Nucleus accumbens (tissue), 56 donors: ENCODE measurements around the gene RYR2.
"Not testable (repeated sequence)": the region's sequence is repeated elsewhere in the genome, so short reads cannot be mapped to it uniquely, and the experiment has no call there.

ENCODE experiments used
- DNase-seq, 56 donors: peaks; one replicate each; lab custom pipeline; 2025; lab: John Stamatoyannopoulos, UW

Gene RYR2

DNA sequence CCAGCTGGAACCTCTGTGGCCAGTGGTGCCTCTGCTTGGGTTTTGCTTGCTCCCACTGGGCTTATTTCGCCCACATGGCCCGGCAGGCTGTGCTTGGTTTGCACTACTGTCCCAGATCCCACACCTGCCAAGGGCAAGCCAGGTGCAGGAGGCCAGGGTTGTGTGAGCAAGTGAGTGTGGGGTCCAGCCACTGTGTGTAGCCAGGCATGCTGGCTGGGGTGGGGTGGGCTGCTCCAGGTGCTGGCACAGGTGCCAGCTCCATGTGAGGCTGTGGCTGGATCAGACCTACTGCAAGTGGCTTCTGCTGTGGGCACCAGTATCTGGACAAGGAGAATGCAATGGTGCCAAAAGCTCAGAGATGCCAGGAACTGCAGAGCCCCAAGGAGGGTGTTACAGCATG lies 28.5 kb downstream of the RYR2 start:
- no peak for DNase-seq

DNA sequence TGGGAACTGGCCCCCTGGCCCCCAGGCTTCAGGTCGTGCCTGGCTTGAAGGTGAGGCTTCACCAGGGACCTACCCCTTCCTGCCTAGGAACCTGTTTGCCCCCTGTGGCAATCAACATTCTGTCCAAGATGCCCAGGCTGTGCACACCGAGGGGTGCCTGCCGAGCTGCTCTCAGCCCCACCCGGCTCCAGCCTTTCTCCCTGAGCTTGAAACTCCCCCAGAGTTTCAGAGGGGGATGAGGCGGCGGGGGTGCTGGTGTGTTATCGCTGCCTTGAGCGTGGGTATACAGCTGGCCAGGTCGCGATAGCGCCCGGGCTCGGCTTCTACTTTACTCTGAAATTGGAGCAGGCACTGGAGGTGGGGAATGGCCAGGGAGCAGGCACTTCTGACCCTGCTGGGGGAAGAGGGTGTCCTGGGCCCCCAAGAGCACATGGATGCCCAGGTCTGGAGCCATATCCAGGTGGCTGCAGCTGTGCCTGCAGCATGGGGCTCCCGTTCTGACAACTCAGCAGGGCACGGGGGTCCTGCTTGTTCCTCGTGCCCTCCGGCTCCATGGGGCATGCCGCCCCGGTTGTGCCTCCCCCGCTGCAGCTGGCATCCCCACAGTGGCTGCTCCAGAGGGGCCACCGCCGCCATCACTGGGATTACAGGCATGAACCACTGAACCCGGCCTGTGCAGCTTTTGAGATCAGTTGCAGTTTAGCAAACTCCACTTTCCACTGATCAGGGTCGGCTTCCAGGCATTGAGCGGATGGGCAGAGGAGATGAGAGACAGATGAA lies 29.8 kb downstream of the RYR2 start:
- DNase-seq = no peak

DNA sequence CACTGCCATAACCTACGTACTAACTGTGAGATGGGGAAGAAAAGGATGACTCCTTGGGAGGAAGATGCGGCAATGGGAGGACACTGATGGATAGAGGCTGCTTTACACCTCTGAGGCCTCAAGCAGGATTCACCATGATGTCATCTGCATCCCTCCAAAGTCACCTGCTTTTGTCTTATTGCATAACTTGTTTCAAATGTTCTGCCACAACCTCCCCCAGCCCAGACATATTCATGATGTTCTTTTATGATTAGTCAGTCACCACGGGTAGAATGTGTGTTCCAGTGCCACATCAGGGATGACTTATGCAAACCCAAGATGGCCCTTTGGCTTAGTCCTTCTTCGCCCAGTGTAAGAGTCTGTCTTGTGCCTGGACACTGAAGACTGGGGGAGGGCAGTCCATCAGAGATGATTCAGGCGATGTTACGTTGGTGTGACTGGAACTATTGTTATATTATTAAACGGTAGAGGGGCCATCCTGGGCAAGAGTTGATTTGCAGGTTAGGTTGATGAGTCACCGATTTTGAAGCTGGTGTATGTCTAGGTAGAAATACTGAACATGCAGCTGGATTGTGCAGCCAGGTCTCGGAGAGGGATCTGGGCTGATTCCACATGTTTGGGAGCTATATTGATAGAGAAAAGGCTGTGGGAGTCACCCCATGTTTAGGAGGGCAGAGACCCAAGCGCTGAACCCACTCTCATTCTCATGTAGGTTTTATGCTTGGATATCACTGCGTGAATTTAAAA lies 32.6 kb downstream of the RYR2 start:
- peak in 1 of 56 donors; percentile 16 for DNase-seq

DNA sequence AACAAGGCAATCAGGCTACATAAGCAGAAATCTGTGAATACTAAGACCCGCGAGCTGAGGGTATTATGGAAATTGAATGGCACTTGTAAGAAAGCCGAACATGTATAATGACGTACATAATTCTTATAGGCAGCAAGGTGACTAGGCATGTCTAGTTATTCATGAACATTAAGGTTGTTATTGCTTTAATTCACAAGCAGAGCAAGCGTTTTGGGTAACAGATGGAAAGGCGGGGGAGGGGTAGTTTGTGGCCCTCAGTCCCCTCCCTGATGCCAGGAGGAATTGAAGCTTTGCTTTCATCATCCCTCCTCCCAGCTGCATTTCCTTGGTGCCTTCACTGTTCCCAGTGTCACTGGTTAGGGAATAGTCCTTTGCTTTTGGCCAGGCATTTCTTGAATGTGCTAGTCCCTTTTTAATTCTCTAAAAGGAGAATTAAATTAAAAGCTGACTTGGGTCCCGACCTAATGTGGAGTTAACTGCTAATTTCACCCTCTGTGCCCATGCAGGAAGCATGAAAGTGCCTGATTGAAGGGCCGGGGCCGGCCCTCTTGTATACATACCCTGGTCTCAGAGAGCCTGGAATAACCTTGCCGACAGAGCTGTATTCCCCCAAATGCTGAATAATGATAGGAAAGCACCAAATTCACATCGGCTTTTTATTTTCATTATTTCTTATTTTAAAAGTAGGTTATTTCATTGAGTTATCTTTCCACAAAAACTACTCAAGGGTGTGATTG lies 42.5 kb downstream of the RYR2 start:
- no peak for DNase-seq

DNA sequence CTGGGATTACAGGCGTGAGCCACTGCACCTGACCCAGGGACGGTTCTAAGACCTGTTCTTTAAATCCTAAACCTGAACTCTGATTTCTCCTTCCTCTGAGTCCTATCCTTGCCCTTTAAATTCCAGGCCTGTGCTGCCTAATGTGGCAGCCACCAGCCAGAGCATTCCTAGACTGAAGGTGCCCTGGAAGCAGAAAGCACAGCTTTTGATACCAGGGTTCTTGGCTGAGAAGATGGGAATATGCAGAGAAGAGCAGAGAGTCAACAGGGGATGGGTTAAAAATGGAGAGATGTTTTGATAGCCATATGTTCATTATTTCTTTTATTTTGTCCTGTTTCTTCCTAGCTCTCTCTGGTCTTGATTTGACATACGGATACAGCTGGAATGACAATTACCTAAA lies 49.7 kb downstream of the RYR2 start:
- DNase-seq = no peak

DNA sequence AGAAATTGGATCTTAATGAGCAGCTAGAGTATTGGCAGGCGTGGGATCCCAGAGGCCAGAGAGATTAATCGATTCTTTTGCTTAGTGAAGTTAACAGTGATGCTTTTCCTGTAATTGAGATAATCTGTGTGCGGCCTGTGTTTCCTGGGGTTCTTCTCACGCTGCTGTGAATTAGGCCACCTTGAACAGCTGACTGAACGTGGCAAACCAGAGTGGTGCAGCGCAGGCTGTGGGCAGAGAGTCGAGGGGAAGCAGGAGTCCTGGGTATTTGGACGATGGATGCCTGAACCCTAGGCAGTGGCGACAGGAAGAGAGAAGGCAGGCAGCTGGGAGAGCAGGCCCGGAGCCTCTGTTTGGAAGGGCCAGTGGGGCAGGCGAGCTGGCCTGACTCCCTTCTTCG lies 51.7 kb downstream of the RYR2 start:
- no peak for DNase-seq

DNA sequence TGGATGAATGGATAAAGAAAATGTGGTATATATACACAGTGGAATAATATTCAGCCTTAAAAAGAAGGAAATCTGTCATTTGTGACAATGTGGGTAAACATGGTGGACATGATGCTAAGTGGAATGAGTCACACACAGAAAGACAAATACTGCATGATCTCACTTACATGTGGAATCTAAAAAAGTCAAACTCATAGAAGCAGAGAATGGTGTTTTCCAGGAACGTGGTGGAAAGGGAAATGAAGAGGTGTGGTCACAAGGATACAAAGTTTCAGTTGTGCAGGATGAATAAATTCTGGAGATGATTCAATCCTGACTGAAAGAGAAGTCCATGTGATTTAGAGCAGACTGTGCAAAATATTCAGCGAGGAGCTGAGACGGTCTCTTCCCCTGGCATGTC lies 56.6 kb downstream of the RYR2 start:
- no peak for DNase-seq

DNA sequence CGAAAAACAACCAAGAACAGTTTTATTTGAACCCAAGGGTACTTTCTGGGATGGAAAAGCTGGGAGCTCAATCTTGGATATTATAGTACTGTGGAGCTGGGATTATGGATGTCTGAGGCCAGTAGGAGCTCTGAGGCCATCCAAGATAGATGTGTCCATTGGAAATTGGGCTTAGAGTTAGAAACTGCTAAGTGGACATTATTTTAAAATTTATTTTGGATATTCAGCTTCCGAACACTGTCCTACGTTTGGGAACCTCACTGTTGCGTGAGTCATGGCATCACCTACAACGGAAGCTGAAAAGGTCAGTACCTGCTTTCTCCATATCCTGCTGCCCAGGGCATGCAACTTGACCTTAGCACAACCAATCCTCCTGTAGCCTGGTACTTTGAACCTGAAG lies 61.0 kb downstream of the RYR2 start:
- no peak for DNase-seq

DNA sequence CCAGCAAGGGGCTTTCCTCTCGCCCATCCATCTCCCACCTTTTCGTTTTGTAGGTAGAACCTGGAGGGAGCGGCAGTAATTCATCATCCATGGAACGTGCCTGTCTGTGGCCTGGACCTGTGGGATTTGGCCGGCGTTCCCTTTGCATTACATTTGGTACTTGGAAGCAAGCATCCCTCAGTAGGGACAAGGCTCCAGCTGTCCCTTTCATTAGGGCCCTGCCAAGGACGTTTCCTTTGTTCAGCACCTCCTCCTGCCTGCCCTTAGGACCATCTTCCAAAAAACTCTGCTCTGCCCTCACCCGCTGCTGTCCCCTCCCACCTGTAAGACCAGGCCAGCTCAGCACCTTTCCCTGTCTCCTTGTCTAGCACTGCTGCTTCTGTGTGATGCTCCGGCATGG lies 62.1 kb downstream of the RYR2 start:
- no peak for DNase-seq

DNA sequence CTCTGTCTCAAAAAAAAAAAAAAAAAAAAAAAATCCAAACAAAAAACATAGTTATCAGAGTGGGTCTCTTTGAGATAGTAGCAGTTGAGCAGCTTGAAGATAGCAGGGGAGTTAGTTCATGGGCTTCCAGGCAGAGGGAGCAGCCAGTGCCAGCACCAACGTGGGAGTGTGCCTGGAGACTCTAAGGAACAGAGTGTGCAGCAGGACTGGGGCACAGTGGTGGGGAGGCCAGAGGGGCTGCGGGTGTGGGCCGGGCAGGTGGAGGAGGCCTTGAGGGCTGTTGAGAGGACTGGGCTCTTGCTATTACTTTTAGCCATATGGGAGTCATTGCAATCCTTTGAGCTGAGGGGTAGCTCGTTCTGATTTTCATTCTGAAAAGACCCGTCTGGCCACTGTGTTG lies 63.8 kb downstream of the RYR2 start:
- no peak for DNase-seq

DNA sequence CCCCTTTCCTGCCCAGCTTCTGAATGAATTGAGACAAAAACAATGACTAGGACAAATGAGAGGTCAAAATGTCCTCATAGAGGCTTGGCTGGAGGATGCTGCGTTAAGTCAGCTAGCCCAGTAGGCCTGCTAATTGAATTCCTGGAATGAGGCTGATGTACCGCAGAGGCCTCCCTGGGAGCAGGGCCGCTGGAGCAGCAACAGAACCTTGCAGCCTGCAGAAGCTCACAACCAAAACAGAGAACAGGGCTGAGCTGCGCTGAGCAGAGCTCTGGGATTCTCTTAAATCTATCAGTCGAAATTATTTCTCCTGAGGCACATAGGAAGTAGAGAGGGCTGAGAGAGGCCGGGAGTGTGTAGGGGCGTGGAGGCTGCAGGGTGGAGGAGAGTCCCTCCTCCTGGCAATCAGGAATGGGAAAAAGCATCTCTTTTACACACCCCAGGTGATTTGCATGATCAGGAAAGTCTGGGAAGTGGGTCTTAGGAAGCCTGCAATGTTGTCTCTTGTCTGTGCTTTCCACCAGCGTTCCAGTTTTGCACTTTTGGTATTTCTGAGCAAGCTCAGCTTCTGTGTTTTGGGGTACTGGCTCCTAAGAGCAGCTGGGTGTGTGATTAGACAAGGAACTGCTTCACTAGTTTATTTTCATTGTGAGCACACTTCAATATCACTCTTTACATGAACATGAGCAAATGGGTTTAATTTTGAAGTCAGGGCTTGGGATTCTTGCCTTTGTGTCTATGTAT lies 66.5 kb downstream of the RYR2 start:
- peak in 1 of 56 donors; percentile 4 for DNase-seq

DNA sequence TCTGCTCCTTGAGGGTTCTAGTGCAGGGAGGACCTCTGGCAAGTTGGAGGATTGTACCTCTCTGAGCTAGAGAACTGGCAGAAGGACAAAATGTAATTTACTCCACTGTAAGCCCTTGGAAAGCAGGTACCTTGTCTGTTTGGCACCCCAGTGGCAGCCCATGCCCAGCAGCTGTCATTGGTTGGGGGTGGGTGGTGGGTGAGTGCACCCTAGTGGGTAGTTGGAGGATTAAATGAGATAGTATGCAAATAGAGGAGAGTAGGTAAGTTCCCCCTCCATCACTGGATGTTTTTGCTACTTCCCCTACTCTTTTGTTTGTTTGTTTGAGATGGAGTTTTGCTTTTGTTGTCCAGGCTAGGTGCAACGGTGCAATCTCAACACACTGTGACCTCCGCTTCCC lies 69.8 kb downstream of the RYR2 start:
- DNase-seq = no peak

DNA sequence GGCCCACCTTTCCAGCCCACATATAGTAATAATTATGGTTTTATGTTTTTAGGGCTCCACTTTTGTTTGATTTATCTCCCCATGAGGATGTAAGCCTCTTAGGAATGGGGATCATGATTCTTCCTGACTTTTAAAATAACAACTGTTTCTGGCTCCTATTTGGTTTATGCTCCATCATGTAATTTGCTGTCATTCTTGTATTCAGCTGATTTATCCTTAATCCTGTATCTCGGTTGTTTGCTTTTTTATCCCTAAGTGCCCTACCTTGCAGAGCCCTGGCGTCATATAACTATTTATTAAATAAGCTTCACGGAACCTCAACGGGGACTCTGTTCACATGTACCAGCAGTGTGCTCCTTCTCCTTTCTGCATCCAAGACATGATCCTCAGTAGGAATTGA lies 70.7 kb downstream of the RYR2 start:
- DNase-seq = no peak

DNA sequence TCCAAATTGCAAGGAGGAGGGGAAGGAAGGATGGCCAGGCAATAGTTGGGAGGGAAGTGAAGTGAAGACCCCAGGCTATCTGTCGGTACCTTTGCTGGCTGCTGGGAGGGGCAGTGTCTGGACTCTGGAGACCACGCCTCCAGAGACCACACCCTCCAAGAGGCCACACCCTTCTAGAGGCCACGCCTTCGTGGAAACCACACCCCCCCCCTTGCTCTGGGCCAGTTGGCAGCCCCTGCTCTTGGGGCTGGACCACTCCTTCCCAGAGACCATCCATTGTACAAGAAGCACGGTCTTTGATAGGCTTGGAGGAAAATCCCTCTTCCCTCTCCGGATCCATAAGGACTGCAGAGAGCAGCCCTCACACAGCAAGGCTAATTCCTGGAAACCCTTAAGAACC lies 73.1 kb downstream of the RYR2 start:
- no peak for DNase-seq

DNA sequence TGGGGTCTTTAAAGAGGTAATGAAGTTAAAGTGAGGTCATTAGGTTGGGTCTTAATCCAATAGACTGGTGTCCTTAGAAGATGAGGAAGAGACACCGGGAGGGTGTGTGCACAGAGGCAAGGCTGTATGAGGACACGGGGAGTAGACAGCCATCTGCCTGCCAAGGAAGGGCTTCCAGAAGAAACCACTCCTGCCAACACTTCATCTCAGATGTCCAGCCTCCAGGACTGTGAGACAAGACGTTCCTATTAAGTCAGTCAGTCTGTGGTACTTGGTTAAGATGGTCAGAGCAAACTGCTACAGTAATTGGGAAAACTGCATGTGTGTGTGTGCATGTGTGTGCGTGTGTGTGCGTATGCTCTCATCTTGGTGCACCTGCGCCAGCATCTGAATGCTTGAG lies 77.1 kb downstream of the RYR2 start:
- no peak for DNase-seq

DNA sequence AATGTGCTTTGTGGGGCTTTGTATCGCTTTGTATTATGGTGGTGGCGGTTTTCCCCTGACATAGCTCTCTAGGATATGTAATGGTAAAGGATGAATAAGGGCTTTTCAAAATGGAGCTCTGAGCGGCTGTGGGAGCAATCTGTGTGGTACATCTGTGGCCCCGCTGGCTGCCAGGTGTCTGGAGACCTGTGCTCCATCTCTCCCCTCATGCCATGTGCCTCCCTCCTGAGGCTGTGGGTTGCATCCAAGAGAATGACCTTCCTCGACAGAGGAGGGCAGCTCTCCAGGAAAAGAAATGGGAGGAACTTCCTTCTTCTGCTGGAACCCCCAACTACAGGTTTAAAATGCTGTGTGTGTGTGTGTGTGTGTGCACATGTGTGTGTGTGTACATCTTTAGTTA lies 78.7 kb downstream of the RYR2 start:
- DNase-seq = no peak

DNA sequence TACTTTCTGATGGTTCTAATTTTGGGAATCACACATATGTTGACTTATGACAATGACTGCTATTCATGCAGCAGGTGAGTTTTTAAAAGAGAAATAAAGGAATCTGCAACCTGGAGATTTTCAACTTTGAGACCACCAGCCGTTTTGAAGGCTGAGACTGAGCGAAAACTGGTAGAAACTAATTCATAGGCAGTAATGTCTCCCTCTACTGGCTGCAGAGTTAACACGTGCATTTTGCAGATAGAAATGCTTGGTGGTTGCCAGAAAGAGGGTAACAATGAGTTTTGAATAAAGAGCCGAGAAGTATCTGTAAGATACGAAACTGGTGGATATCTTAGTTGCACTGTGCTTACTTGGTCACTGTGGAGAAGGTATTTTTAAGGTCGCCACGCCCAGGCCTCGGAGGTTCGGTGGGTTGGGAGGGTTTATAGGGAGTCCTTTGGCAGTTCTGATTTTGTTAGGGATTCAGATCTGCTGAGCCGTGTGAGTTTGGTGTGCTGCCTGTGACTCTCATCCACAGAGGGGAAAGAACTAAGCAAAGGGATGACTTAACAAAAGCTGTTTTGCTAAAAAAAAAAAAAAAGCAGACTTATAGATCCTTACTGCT lies 83.0 kb downstream of the RYR2 start:
- DNase-seq = no peak

DNA sequence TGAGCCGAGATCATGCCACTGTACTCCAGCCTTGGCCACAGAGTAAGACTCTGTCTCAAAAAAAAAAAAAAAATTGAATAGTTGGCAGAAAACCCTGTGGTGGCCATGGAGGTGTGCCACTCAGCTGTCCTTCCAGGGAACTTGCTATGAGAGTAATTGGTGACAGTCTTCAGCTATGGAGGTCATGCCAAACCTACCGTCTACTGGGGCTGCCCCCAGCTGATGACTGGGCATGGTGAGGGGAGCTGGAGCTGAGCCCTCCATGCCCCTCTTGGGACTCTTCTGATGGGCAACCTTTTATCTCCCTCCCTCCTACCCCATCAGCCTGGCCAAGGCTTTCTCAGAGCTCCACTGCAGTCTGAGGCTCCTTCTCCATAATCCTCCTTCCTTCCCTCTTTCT lies 84.2 kb downstream of the RYR2 start:
- no peak for DNase-seq

DNA sequence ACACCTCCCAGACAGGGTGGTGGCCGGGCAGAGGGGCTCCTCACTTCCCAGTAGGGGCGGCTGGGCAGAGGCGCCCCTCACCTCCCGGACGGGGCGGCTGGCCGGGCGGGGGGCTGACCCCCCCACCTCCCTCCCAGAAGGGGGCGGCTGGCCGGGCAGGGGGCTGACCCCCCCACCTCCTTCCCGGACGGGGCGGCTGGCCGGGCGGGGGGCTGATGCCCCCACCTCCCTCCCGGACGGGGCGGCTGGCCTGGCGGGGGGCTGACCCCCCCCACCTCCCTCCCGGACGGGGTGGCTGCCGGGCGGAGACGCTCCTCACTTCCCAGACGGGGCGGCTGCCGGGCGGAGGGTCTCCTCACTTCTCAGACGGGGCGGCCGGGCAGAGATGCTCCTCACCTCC lies 85.3 kb downstream of the RYR2 start:
- not testable (repeated sequence) for DNase-seq

DNA sequence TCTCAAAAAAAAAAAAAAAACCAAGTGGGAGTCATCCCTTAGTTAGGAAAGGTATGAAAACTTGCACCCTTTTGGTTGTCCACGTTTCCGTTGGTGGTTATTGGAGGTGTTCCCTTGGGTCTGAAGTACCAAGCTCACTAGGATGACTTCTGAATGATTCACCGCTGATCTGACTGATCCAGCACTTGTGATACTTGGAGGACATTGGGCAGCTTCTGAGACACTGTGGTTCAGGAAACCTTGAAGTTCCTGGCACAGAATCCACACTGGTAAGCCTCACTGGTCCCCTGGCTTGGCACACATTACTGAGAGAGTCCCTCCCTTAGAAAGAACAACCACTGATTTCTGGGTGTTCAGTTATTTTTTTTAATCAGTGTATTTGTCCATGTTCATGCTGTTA lies 91.9 kb downstream of the RYR2 start:
- DNase-seq = no peak
